Fibroblast of skin of left quadriceps (primary cell): ENCODE data around the gene DPH1.
"Not testable (repeated sequence)": the region's sequence is repeated elsewhere in the genome, so short reads cannot be mapped to it uniquely, and the experiment has no call there.

Experiments used
- DNase-seq, 2 experiments: peaks; one replicate each; pipeline ENCODE4 v3.0.0-alpha.2; 2013; ENCODE audit warnings: low read depth in 2 of 2

DPH1 gene

DNA sequence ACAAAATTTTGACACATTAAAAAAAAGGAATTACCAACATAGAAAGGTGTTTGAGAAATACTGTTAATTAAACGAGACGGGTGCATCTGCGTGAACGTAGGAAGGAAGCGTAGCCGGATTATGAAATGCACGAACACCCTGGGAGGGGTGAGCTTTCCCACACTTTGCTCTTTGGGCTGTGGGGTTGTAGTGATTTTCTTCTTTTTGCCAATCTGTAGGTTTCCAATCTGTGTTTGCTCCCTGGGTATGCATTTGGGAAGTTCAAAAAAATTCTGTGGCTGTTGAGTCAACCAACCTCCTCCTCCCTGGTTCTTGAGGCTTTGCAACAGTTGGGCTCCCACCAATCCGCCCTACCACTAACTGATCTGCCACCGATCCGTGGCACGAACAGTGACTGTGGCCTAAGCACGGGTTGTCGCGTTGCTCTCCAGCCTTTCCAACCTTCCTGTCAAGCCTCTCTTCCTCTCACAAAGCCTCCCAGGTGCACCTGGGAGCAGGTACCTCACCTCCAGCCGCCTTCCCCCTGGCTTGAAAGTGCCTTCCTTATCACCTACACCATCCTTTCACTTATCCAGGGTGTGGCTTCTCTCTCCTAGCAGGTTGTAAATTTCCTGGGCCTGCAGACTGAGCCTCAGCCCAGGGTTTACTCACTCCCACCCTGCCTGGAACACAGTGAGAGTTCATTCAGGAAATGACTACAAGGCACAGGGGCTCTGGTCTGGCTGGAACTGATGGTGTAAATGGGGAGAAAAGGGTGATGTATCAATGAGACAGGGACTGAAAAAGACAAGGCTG lies 21.4 kb upstream of the DPH1 start:
- DNase-seq, result no peak

DNA sequence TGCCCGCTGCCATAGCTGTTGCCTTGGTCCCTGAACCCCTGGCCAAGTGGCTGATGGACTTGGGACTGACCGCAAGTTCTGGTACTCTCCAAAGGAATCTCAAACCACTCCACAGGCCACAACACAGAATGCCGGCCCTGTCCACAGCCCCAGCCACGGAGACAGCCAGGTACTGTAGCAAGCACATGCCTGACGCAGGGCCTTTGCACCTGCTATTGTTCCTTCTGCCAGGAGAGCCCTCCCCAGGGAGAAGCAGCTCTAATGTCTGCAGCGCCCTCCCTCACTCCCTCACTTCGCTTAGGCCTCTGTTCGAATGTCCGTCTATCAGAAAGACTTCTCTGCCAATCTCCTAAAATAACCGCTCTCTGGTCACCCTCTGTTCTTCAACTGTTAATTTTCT lies 20.2 kb upstream of the DPH1 start:
- no peak for DNase-seq

DNA sequence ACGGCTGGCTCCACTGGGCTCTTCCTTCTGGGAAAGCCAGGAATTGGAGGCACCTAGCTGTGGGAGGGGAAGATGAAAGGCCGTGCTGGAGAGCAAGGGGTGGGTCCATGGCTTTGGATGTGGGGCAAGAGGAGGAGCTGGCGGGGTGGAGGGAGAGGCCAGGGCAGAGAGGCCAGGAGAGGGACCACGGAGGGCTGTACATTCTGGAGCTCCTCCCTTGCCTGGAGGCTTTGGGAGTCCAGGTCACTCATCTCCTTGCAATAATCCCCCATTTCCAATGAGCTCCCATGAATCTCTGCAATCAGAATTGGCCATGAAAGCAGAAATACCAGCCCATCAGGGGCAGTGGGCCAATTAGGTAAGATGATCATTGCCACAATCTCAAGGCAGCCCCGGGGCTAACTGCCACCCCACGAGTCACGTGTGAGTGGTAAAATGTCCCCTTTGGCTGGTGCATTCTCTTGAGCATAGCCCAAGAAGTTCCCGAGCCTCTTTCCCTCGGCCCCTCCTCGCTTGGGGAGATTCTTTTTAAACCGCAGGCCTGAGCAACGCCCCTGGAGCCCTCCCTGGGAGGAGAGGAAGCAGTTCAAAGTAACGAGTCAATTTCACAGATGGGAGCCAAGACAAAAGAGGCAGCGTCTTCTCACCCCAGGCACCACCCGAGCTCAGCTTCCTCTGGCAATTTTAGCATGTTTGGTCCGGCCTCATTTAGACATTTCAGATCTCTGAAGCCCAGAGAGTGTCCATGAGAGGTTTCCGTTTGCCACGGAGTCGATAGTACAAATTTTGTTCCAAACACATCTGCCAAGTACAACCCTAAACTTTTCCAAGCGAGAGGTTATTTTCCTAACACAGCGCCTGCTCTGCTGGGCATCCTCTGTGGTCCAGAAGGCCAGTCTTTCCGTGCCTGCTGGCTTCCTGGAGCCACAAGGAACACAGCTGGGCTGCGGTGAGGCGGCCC lies 18.3 kb upstream of the DPH1 start:
- peak in 1 of 2 experiments; percentile 31 for DNase-seq

DNA sequence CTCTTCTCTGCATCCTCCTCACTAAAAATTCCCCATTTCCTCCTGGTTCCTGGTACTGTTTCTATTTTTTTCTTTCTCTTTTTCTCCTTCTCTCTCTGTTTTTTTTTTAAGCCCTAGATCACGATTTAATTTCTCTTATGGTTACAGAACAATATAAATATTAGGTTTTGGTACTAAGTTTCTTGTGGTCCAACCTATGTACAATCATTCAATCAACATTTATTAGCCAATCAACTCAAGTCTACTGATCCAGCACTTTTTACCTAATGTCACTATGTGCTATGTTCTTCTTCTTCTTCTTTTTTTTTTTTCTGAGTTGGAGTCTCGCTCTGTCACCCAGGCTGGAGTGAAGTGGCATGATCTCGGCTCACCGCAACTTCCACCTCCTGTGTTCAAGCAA lies 17.5 kb upstream of the DPH1 start:
- DNase-seq, result no peak

DNA sequence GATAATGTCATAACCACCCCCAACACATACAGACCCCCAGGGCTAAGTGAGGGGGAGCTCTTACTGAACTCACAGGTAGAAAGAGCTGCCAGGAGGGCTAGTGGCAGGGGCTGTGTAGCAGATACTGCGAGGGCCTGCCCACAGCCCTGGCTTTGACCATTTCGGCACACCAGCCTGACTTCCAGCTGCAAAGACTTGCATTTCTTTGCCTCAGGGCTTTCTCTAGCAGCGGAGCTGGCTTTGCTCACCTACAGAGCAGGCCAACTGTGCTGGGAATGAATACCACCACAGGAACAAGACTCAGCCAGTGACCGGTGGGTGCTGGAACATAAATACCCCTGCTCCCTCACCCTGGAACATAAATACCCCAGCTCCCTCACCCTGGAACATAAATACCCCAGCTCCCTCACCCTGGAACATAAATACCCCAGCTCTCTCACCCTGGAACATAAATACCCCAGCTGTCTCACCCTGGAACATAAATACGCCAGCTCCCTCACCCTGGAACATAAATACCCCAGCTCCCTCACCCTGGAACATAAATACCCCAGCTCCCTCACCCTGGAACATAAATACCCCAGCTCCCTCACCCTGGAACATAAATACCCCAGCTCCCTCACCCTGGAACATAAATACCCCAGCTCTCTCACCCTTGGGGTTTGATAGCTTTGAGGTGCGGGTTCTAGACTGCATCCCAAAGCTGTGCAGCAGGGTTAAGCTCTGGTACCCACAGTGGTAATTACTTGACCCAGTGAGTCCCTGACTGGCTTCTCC lies 16.5 kb upstream of the DPH1 start:
- not testable (repeated sequence) for DNase-seq

DNA sequence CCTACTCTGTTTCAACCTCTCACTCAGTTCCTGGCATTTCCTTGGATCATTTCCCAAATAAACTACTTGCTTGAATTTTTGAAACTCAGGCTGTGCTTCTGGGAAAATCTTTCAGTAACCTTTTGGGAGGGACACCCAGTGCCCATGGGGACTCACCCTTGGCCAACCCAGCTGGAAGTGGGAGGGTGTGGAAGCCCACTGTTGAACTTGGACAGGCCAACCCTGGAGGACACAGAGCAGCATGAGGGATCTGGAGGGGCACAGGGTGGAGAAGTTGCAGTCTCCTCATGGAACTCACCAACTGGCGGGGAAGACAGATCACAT lies 16.0 kb upstream of the DPH1 start:
- DNase-seq, result no peak

DNA sequence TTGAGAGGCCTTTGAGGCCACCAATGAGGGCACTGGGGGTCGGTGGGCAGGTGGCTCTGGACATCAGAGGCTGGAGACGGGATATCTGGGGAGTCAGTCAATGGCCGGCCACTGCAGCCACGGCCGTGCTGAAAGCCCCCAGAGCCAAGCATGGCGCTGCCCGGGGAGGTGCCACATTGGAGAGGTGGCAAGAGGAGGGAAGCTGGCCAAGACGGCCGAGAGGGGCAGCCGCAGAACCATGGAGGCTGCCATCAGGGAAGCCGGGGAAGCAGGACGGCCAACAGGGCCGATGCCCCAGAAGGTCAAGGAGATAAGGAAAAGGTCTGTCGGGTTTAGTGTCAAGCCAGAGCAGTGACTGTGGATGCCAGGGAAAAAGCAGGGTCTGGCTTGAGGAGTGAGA lies 14.6 kb upstream of the DPH1 start:
- DNase-seq, result no peak

DNA sequence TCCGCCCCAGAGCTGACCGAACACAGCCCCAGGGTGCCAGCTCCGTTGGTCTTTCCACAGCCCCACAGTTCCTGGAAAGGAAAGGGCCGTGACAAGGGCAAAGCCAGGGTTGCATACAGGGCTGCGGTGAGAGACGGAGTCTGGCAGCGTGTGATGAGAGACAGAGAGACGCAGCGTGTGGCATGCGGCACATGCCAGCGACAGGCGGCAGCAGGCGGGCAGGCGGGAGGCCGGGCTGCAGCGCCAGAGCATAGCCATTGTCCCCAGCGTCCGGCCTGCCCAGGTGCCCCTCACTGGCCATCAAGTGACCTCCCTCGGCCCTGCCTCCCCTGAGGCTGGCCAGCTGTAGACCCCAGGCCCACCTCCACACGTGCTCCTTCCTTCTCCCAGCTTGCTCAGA lies 13.5 kb upstream of the DPH1 start:
- DNase-seq, result no peak

DNA sequence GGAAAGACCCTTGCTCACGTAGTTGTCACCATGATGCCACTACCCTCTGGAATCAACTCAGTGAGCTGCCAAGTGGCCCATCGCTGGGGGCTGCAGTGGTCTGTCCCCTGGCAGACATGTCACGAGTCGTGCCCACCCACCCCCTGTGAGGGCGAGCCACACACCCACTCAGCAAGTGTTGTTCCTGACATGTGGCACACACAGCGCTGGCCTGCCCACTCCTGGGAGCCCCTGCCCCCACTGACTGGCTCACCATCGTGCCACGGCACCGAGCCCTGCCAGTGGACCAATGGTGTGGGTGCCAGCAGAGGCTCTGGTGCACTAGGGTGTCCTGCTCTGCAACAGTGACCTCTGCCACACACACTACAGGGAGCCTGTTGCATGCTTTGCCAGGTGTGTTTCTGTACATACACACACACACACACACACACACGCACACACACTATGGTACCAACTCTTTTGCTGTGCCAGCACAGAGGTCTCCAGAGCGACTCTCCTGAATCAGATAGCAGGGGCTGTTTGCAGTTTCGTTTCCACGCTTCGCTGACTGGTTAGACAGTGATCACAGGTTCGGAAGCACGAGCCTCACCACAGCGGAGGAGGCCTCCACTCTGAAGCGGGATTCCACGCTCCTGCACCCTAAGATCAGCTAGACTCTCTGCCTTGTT lies 12.5 kb upstream of the DPH1 start:
- DNase-seq, result no peak

DNA sequence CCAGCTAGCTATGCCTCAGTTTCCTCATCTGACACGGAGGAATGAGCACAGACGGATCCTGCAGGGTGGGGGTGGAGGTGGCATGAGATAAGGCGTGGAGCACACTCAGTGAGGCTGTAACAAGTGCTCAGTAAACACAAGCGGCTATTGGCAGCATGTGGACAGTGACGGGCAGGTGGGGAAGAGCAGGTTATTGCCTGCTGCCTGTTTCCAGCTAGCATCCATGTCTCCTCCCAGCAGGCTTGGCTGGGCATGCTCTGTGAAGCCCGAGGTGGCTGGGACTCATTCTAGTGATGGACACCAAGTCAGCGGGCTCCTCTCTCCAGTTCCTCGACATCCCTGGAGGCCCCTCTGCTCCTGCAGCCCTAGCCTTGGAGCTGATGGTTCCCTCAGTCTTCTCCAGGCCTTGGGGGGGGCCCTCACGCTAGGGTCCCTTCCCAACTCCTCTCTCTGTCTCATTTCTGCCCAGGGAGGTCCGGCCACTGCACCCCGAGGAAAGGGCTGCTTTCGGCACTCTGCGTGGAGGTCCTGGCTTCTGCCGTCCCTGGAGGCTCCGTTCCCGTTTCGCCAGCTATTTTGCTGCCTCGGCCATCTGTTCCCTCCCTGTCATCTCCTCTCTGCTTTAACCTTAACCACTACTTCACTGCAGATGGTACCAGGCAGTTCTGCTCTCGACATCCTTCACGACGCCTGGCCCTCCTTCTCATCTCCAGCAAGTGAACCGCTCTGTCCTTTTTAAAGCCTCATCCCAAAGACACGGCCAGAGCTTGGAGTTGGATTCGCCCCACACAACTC lies 11.0 kb upstream of the DPH1 start:
- no peak for DNase-seq

DNA sequence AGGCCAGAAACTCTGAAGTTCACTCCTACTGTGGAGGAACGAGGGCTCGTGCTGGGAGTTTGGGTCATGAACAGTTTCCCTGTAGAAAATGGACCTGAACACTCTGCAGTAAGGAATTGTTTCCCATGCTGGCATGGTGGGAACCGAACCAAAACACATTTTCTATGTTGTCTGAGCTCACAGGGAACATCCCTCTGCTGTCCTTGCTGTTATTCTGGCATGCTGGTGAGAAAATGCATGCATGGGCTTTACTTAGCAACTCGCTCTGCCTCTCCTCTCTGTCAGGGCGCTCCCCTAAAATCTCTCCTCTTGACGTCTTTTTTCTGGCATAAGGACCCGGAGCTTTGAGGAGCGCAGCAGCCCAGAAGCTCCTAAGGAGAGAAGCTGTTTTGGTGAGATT lies 10.2 kb upstream of the DPH1 start:
- no peak for DNase-seq

DNA sequence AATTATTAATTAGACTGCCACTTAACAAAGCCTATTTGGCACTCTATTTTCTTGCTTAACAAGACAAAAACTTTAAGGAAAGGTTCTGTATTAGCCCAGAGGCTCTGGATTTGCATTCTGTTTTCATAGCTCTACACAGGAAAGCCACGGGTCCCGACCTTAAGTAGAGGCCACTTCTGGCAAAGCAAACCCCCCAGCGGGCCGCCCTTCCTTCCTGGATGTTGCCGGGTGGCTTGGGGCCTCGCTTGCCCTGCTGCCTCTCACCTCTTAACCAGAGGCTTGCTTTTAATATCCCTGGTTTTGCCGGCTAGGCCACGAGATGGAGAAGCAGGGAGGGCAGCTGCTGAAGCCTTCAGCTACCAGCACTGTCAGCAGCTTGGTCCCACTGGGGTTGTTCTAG lies 9.2 kb upstream of the DPH1 start:
- DNase-seq, result no peak

DNA sequence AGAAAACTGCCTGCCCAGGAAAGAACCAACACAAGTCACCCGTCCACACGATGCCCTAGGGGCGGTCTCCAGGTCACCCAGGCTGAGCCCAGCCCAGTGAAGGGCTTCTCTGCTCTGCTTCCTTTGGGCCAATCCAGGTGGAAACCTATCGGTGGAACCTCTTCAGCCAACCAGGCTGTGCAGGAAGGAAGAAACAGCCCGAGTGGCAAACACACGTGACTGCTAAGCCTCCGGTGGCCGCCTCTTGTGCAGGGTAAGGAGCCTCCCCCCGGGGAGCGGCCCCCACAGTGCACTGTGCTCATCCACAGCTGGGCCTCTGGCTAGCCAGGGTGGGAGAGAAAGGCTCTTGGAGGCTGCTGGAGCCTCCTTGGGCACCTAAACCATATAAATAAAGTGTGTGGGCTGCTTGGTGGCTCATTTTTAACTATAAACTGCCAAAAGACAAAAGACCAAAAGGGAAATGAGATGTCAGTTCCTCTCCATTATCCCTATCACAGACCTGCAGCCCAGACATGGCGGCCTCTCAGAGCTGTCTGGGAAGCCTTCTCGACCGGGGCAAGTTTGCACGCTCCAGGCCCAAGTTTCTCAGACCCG lies 7.2 kb upstream of the DPH1 start:
- no peak for DNase-seq

DNA sequence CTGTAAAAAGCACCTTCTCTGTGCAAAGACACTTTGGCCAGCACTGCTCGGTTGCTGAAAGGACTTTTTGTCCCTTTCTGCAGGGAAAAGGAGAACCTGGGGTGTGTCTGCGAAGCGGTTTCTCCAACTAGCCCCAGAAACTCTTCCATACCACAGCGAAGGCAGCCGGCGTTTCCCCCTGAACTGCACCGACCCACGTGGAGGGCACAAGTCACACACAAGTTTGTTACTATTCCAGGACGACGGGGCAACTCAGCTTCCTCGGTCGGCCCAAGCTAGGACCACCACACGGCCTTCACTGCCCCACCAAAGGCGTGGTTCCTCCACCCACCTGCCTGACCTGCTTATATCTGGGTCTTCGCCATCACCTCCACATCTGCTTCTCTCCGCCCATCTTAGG lies 6.7 kb upstream of the DPH1 start:
- no peak for DNase-seq

DNA sequence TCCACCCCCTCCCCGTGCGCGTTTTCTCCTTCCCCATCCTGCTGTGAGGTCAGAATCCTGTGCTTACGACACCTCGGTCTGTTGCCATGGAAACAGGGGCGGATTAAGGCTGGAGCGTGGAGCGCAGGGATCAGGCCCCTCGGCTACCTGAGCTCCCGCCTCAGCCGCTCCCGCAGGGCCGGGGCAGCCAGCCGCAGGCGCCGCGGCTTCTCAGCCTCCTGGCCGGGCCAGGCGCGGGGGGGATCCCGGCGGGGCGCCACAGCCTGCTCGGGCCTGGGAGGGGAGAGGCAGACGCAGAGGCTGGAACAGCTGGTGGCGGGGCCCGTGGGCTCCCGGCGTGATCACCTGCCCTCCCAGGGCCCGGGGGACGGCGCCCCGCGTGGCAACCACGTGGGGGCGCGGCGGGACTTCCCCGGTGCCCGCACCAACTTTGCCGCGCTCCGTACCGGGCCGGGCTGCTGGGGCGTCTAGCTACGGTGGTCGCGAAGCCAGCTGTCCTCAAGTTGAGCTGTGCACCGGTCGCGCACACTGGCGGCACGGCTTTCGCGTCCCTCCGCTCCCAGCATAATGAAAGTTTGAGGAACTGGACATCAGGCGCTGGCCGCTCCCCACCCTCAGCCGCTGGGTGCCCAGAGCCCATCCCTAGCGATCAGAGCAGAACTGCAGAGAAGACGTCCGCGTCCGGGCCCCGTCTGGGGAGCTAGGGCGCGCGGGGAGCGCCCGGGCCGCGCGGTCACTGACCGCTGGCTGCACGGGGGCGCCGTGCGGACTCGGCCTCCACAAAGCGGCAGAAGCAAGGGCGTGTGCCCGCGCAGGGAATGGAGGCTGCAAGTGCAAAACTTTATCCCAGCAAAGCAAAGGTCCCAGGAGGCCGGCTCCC lies 6.0 kb upstream of the DPH1 start:
- DNase-seq, result no peak

DNA sequence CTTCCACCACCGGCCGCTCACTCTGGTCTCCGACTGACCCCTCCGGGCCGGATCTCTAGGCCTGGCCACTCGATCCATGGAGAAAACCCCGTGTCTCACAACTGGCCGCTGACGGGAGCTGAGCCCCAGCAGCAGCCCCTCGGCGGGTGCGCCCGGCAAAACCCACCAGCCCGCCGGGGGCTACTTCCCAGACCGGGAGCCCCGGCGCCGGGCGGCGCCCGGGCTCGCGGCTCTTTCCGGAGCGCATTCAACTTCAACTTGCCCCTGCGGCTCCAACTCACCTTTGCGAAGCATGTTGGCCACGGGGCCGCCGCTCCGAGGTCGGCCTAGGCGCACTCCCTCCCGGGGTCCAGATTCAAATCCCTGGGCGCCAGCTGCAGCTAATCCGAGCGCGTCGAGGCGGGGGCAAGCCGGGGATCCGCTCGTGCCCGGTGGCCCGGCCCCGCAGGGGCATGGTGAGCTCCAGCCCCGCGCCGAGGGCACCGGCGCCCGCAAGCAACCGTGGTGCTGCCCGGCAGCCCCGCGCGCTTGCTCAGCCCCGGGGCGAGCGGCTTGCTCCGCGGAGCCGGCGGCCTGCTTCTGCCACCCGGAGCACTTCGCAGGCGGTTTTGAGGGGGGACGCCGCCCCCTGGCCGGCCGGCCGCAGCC lies 5.3 kb upstream of the DPH1 start:
- DNase-seq, result no peak

DNA sequence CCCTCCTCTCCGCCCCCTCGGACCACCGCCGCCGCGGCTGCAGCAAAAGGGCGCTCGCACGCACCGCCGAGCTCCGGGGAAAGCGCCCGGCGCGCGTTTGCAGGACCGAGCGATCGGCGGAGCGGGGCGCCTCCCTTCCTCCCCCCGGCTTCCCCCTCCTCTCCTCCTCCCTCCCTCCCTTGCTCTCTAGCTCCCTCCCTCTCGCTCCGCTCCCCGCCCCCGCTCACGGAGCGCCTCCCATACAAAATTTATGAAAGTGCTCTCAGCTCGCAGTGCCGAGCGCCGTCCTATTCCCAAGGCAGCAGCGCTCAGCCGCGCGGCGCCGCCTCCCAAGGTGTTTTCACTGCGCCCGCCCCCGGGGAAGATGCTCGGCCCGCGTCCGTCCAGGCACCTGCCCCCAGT lies 4.7 kb upstream of the DPH1 start, which contains the start of gene RTN4RL1:
RTN4RL1 (minus strand) TSS at position 115 of the 402 bp plus-strand sequence. CDS start 469 bp downstream, outside the sequence.
- peak; percentile 42 to 55 for DNase-seq

DNA sequence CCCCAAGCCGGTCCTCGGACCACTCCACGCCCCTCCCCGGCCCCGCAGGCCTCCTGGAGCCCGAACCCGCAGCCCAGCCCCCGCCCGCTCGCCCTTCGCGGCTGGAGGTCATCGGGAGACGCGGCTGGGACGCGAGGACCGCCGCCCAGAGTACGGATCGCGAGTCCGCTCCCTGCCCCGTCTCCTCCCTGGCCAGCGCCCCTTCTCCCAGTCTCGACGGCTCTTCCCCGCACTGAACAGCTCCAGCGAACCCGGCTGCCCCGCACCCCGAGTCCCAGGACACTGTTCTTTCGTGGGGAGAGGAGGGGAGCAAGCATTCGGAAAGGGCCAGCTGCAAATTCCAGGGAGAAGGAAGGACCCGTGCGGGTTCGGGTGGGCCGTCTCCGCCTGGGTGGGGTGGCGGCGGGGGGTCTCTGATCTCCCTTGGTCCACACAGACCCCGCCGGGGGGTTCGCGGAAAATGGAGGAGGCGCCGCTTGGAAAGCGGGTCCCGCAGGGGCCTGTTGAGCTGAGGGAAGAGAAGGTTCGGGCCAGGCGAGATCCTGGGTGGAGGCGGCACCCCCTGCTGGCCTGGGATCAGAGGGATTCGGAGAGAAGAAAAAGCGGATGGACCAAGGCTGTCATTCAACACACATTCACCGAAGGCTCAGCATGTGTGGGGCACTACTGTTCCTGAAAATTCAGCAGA lies 4.2 kb upstream of the DPH1 start:
- no peak for DNase-seq
